GM21381 (cell line): Measurements from ENCODE around the gene HNF1A.
"Not testable (repeated sequence)": the region's sequence is repeated elsewhere in the genome, so short reads cannot be mapped to it uniquely, and the experiment has no call there.

ENCODE experiments used
- ATAC-seq: cut with Tn5 transposase; IDR thresholded peaks from one replicate; pipeline ENCODE4 v1.9.1; 2021; ENCODE audit warnings: mild to moderate bottlenecking, moderate library complexity; ENCODE audit not compliant: unreplicated experiment

HNF1A gene

GRCh38 chr12:120978296-120979219, at the start of gene HNF1A:
Gene HNF1A, plus strand, starts transcription at chr12:120978543. Its CDS starts 226 bp downstream, at chr12:120978769.
- no peak for ATAC-seq

GRCh38 chr12:120928864-120929652, 49.3 kb upstream of the HNF1A start:
- ATAC-seq, result no peak

- no peak for ATAC-seq
Measured at GRCh38 chr12:120930032-120930431, 48.3 kb upstream of the HNF1A start.

GRCh38 chr12:120932058-120932457, 46.3 kb upstream of the HNF1A start:
- ATAC-seq, result no peak

GRCh38 chr12:120932956-120933526, 45.3 kb upstream of the HNF1A start:
- ATAC-seq, result no peak

GRCh38 chr12:120933786-120934185, 44.6 kb upstream of the HNF1A start:
- no peak for ATAC-seq

- ATAC-seq, result no peak
Measured at GRCh38 chr12:120936197-120936596, 42.1 kb upstream of the HNF1A start.

GRCh38 chr12:120938496-120938895, 39.8 kb upstream of the HNF1A start:
- ATAC-seq, result no peak

- no peak for ATAC-seq
Measured at GRCh38 chr12:120939523-120939922, 38.8 kb upstream of the HNF1A start.

- no peak for ATAC-seq
Measured at GRCh38 chr12:120940006-120940405, 38.3 kb upstream of the HNF1A start.

GRCh38 chr12:120940799-120941198, 37.5 kb upstream of the HNF1A start:
- ATAC-seq, result no peak

- ATAC-seq, result no peak
Measured at GRCh38 chr12:120941412-120941811, 36.9 kb upstream of the HNF1A start.

GRCh38 chr12:120941846-120942405, 36.4 kb upstream of the HNF1A start:
- ATAC-seq, result no peak

GRCh38 chr12:120943482-120943881, 34.9 kb upstream of the HNF1A start:
- no peak for ATAC-seq

GRCh38 chr12:120944645-120945217, 33.6 kb upstream of the HNF1A start:
- no peak for ATAC-seq

- not testable (repeated sequence) for ATAC-seq
Measured at GRCh38 chr12:120945516-120945915, 32.8 kb upstream of the HNF1A start.

GRCh38 chr12:120950260-120950799, 28.0 kb upstream of the HNF1A start:
- not testable (repeated sequence) for ATAC-seq

GRCh38 chr12:120950807-120951206, 27.5 kb upstream of the HNF1A start:
- no peak for ATAC-seq

GRCh38 chr12:120955232-120955631, 23.1 kb upstream of the HNF1A start:
- ATAC-seq, result no peak

GRCh38 chr12:120956579-120957300, 21.6 kb upstream of the HNF1A start:
- ATAC-seq, result no peak
